Prostate gland (tissue), 2 donors: ENCODE data around the gene GYS1. TPM values are rescaled to one million over a fixed set of nuclear protein-coding genes. Genes with fewer than 3 reads are reported as not detected.

Source experiments
- DNase-seq: peaks from one replicate; pipeline ENCODE4 v3.0.0-alpha.2; 2019; ENCODE audit warnings: low spot score
- H3K27ac ChIP-seq, 2 donors: fragments of 200-600 bp; sonication (generic); 2 replicates each; pipeline ENCODE4 v1.5.1; 2017 to 2019
- H3K27me3 ChIP-seq: fragments of 200-600 bp; sonication (generic); replicated peaks from 2 replicates; pipeline ENCODE4 v1.5.1; 2019; ENCODE audit not compliant: insufficient read depth
- H3K36me3 ChIP-seq, 2 donors: fragments of 200-600 bp; sonication (generic); 1 replicate in 1 of 2; 2 replicates in 1 of 2; pipeline versions ENCODE4 v1.5.1 to v1.8.1; 2017 to 2019
- H3K4me1 ChIP-seq: fragments of 200-600 bp; sonication (generic); replicated peaks from 2 replicates; pipeline ENCODE4 v1.5.1; 2019
- H3K4me3 ChIP-seq, 2 donors: fragments of 200-600 bp; sonication (generic); 2 replicates each; pipeline ENCODE4 v1.5.1; 2017 to 2019
- H3K9me3 ChIP-seq: fragments of 200-600 bp; sonication (generic); 2 replicates; pipeline ENCODE4 v1.5.1; 2017
- POLR2A ChIP-seq: fragments of 450-650 bp; IDR thresholded peaks from one replicate; pipeline ENCODE4 v1.6.1; 2016; ENCODE audit warnings: antibody characterized with exemption, mild to moderate bottlenecking
- POLR2AphosphoS5 ChIP-seq: sonication (generic); formaldehyde crosslinking; IDR thresholded peaks from one replicate; pipeline ENCODE4 v1.6.1; 2017; ENCODE audit warnings: antibody characterized with exemption
- WGBS: methylation state at CpG from one replicate; pipeline ENCODE4 v1.1.5; 2018; 5-methylcytosine and 5-hydroxymethylcytosine counted together
- intact Hi-C: fragments of 100-400 bp; cut with DNase I; formaldehyde crosslinking; loops from one replicate; pipeline ENCODE4 v1.14.2; 2022
- total RNA-seq, 2 donors: library from RNA; depleted of rRNA; stranded (reverse); fragments of >200 nt; gene quantifications; one replicate each; pipeline ENCODE4 v1.1.0, GENCODE V29; 2016
- TF ChIP-seq, protein P1 (sequence below), 4 experiments: fragments of 200-600 bp in 2 of 4; fragments of 450-650 bp in 2 of 4; sonication (generic) in 2 of 4; IDR thresholded peaks; 1 replicate in 3 of 4; 2 replicates in 1 of 4; pipeline ENCODE4 v1.5.1; 2016 to 2019; ENCODE audit warnings: antibody characterized with exemption in 4 of 4, mild to moderate bottlenecking in 2 of 4, moderate library complexity in 2 of 4

The GYS1 gene
- total RNA-seq, 2 donors from 2014 or later, result 47.3 to 52.0 TPM

DNA sequence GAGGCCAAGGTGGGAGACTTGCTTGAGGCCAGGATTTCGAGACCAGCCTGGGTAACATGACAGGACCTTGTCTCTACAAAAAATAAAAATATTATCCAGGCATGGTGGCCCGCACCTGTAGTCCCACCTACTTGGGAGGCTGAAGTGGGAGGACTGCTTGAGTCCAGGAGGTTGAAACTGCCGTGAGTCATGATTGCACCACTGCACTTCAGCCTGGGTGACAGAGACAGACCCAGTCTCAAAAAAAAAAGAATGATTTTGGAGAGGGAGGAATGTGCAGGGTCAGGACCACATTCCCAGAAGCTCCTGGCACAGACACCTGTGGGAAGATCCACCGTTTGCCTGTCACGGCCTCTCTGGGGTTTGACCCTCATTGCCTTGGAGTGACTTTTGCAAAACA, 47.7 kb downstream of the GYS1 start:
- Histone ChIP-seq H3K27me3 (no peaks in the 10 kb centered on the region), H3K27ac (no peak overlapping the region), H3K36me3 (no peaks in the 10 kb centered on the region), H3K4me3 (no peak overlapping the region), H3K4me1 (no peaks in the 10 kb centered on the region), H3K9me3 (no peaks in the 10 kb centered on the region)
- intact Hi-C loops, result no loop called here
- no peak for DNase-seq
- WGBS, result 91% methylated on average over 5 of the region's 5 CpGs
- TF ChIP-seq, protein P1, sequence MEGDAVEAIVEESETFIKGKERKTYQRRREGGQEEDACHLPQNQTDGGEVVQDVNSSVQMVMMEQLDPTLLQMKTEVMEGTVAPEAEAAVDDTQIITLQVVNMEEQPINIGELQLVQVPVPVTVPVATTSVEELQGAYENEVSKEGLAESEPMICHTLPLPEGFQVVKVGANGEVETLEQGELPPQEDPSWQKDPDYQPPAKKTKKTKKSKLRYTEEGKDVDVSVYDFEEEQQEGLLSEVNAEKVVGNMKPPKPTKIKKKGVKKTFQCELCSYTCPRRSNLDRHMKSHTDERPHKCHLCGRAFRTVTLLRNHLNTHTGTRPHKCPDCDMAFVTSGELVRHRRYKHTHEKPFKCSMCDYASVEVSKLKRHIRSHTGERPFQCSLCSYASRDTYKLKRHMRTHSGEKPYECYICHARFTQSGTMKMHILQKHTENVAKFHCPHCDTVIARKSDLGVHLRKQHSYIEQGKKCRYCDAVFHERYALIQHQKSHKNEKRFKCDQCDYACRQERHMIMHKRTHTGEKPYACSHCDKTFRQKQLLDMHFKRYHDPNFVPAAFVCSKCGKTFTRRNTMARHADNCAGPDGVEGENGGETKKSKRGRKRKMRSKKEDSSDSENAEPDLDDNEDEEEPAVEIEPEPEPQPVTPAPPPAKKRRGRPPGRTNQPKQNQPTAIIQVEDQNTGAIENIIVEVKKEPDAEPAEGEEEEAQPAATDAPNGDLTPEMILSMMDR (IDR thresholded peaks at IDR 0.05), result no peak
- TF ChIP-seq POLR2A, result no peak

DNA sequence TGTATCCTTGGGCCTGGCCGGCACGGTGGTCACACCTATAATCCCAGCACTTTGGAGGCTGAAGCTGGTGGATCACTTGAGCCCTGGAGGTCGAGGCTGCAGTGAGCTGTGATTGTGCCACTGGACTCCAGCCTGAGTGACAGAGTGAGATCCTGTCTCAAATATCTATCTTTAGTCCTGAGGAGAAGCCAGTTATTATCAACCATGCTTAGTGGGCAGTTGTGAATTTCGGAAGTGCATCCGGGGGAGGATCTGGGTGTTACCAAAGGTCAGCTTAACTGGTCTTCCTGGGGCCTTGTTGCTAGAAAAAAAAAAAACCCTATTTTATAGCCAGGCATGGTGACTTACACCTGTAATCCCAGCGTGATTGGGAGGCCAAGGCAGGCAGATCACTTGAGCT, 50.0 kb downstream of the GYS1 start:
- no peak overlapping the region for H3K4me3 ChIP-seq
- no peak for DNase-seq
- WGBS, result 88% methylated on average over 6 of the region's 6 CpGs
- H3K9me3 ChIP-seq, result no peaks in the 10 kb centered on the region
- TF ChIP-seq POLR2AphosphoS5 (no peak), POLR2A (no peak)
- TF ChIP-seq, protein P1 (IDR thresholded peaks at IDR 0.05), result no peak
- no peaks in the 10 kb centered on the region for H3K36me3 ChIP-seq
- H3K4me1 ChIP-seq, result no peaks in the 10 kb centered on the region
- H3K27me3 ChIP-seq, result no peaks in the 10 kb centered on the region
- intact Hi-C loops, result no loop called here
- H3K27ac ChIP-seq, result no peak overlapping the region

DNA sequence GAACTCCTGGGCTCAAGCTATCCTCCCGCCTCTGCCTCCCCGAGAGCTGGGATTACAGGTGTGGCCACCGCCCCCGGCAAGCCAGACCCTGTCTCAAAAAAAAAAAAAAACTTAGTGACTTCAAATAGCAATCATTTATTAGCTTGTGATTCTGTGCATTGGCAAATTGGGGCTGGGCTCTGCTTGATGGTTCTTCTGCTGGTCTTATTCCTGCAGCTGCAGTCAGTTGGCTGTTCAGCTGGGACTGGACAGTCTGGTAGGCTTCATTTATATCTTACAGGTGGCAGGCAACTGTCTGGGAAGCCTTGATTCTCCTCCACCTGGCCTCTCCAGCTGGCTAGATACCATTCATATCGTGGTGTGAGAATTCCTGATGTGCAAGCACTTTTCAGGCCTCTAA, 52.2 kb downstream of the GYS1 start:
- Histone ChIP-seq H3K9me3 (no peaks in the 10 kb centered on the region), H3K4me3 (no peak overlapping the region), H3K4me1 (no peaks in the 10 kb centered on the region), H3K36me3 (no peaks in the 10 kb centered on the region), H3K27me3 (no peaks in the 10 kb centered on the region), H3K27ac (no peak overlapping the region)
- no peak for DNase-seq
- WGBS, result 96% methylated on average over 5 of the region's 5 CpGs
- no peak for TF ChIP-seq POLR2AphosphoS5
- TF ChIP-seq, protein P1 (IDR thresholded peaks at IDR 0.05), result no peak
- TF ChIP-seq POLR2A, result no peak
- intact Hi-C loops, result no loop called here

DNA sequence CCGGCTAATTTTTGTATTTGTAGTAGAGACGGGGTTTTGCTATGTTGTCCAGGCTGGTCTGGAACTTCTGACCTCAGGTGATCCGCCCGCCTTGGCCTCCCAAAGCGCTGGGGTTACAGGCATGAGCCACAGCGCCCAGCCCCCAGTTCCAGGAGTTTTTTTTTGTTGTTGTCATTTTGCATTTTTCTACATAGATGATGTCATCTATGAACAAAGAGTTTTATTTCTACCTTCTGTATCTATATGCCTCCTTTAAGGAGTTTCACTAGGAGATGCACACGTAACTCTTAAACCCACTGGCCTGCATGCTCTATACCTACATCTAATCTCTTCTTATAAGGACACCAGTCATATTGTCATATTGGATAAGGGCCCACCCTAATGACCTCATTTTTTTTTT, 54.9 kb downstream of the GYS1 start:
- WGBS, result 96% methylated on average over 7 of the region's 7 CpGs
- TF ChIP-seq POLR2AphosphoS5, result no peak
- TF ChIP-seq, protein P1 (IDR thresholded peaks at IDR 0.05), result no peak
- TF ChIP-seq POLR2A, result no peak
- Histone ChIP-seq H3K9me3 (no peaks in the 10 kb centered on the region), H3K27ac (no peak overlapping the region), H3K36me3 (no peaks in the 10 kb centered on the region), H3K4me1 (no peaks in the 10 kb centered on the region), H3K4me3 (no peak overlapping the region), H3K27me3 (no peaks in the 10 kb centered on the region)
- no peak for DNase-seq
- intact Hi-C loops, result no loop called here

DNA sequence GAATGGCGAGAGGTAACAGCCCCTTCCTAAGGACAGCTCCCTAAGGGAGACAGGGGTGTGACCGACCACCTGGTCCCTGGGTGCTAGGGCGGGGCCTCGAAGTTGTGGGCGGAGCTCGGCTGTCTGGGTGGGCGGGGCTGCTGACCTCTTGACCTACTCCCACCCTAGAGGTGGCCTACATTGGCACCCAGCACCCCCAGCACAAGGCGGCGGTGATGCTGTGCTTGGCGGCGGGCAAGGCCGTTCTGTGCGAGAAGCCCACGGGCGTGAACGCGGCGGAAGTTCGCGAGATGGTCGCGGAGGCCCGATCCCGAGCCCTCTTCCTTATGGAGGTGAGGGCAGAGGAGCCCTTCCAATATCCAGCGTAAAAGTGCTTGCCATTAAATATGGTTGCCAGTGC, 57.2 kb downstream of the GYS1 start:
- TF ChIP-seq, protein P1 (IDR thresholded peaks at IDR 0.05), result no peak
- TF ChIP-seq POLR2A, result no peak
- TF ChIP-seq POLR2AphosphoS5, result no peak
- H3K9me3 ChIP-seq, result no peaks in the 10 kb centered on the region
- intact Hi-C loops, result no loop called here

More for the DNA sequence above, 57.2 kb downstream of the GYS1 start:
- Histone ChIP-seq H3K4me1 (no peaks in the 10 kb centered on the region), H3K27ac (no peak overlapping the region), H3K27me3 (no peaks in the 10 kb centered on the region), H3K4me3 (no peak overlapping the region), H3K36me3 (no peaks in the 10 kb centered on the region)
- DNase-seq, result no peak
- WGBS, result 98% methylated on average over 25 of the region's 25 CpGs
